ENCODE results near the gene SLC25A47.

- no peak for TF ChIP-seq SUZ12 (IDR thresholded peaks at IDR 0.05; ENCODE audit: extremely low read depth, insufficient read depth, insufficient read length)
- TF ChIP-seq YY1 (IDR thresholded peaks at IDR 0.05; ENCODE audit: insufficient read depth, insufficient read length): no peak
These were observed 53.0 kb downstream of the SLC25A47 start, which contains the start of gene WDR25 for GRCh38 chr14:100375963-100376735.

Measured in NT2/D1 (cell line).